Right lobe of liver (tissue), 6 donors: ENCODE data around the gene COX17. TPM values are rescaled to one million over a fixed set of nuclear protein-coding genes. Genes with fewer than 3 reads are reported as not detected.

Source experiments
- ATAC-seq, 4 donors: fragments of 200-7000 bp; cut with Tn5 transposase; one replicate each; pipeline ENCODE4 v1.9.1; 2020; ENCODE audit warnings: mild to moderate bottlenecking in 4 of 4, moderate library complexity in 4 of 4
- DNase-seq, 3 donors: peaks; one replicate each; pipeline ENCODE4 v3.0.0-alpha.2; 2020
- H3K27ac ChIP-seq, 3 donors: fragments of 200-600 bp; one replicate each; pipeline ENCODE4 v1.8.0; 2022
- H3K27me3 ChIP-seq, 2 donors: fragments of 200-600 bp; one replicate each; pipeline ENCODE4 v1.8.0; 2022
- H3K36me3 ChIP-seq, 4 donors: fragments of 200-600 bp; sonication (generic) in 1 of 4; one replicate each; pipeline versions ENCODE4 v1.5.1 to v1.8.0; 2017 to 2022; ENCODE audit warnings: control low read depth in 1 of 4
- H3K4me1 ChIP-seq, 4 donors: fragments of 200-600 bp; sonication (generic) in 1 of 4; one replicate each; pipeline versions ENCODE4 v1.5.1 to v1.8.0; 2017 to 2022; ENCODE audit warnings: control low read depth in 1 of 4
- H3K4me3 ChIP-seq, 3 donors: fragments of 200-600 bp; one replicate each; pipeline ENCODE4 v1.8.0; 2022
- H3K9me3 ChIP-seq, 4 donors: fragments of 200-600 bp; sonication (generic) in 1 of 4; one replicate each; pipeline versions ENCODE4 v1.5.1 to v1.8.0; 2017 to 2022; ENCODE audit warnings: control low read depth in 1 of 4
- POLR2A ChIP-seq: fragments of 450-650 bp; IDR thresholded peaks from one replicate; pipeline ENCODE4 v1.6.1; 2017; ENCODE audit warnings: antibody characterized with exemption, mild to moderate bottlenecking
- WGBS: methylation state at CpG from one replicate; pipeline ENCODE4 v1.1.6; 2018; ENCODE audit warnings: low coverage, low lambda C conversion rate; ENCODE audit not compliant: insufficient coverage; ENCODE audit errors: missing lambda C conversion rate; 5-methylcytosine and 5-hydroxymethylcytosine counted together
- intact Hi-C, 2 donors: fragments of 100-400 bp; cut with DNase I; formaldehyde crosslinking; loops; one replicate each; pipeline versions ENCODE4 v1.11.2 to v1.14.1; 2022
- total RNA-seq, 6 experiments: library from RNA; depleted of rRNA in 2 of 6; stranded (reverse); fragments of >200 nt in 2 of 6; fragmentation: NEBNext Ultra II Directional in 3 of 6; extraction: Animal tissue kit (Norgen Biotek cat#: 25700) in 3 of 6; gene quantifications; one replicate each; pipeline versions ENCODE4 v1.1.0 to v1.2.4, GENCODE V29; 2016 to 2023
- TF ChIP-seq, protein P1 (sequence below), 4 donors: fragments of 200-600 bp in 3 of 4; fragments of 450-650 bp in 1 of 4; IDR thresholded peaks; one replicate each; pipeline versions ENCODE4 v1.5.1 to v1.8.0; 2016 to 2022; ENCODE audit warnings: antibody characterized with exemption in 4 of 4, mild to moderate bottlenecking in 2 of 4
- donor health status: DM: no; HTN: yes; CAD: no.
- donor health status: DM: no; HTN: no; CAD: no.
- donor health status: DM: no; HTN: no; CAD: no.
- donor health status: DM: no; HTN: yes; CAD: no.
- donor health status: DM: no; HTN: yes; CAD: no.

COX17 gene
- total RNA-seq, 6 experiments from 2014 or later: 23.9 to 40.8 (median 33.0) TPM

- DNase-seq: no peak
These were observed 23.9 kb upstream of the COX17 start for GRCh38 chr3:119700920-119701734.

DNA sequence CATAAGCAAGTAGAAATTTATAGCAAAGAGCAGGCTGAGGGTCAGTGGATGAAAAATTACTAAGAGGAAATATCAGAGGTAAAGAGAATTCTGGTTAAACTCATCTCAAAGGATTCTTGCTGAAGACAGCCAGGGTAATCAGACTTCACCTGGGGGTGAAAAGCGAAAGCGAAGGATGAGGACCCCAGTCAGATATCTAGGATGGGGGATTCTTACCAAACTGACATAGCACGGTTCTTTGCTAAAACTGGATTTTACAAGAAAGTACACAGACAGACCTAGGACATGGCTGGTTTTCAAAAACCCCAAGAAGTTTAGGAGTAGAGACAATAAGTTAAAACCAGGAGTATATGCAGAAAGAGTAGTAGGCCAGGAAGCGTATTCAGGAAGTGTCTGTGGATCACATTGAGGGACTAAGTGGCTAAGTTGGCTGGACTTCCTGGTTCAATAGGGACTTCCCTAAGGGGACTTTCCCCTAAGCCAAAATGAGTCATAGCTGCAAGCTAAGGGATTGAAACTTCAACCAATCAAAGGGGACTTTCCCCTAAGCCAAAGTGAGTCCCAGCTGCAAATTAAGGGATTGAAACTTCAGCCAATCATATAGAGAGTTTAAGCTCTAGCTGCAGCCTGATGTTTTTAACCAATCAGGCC lies 23.2 kb upstream of the COX17 start:
- Histone ChIP-seq H3K9me3 (no peaks in the 10 kb centered on the region), H3K27me3 (no peaks in the 10 kb centered on the region), H3K36me3 (no peaks in the 10 kb centered on the region), H3K4me3 (no peak overlapping the region), H3K27ac (no peak overlapping the region), H3K4me1 (peaks cover 0 to 16% (median 5%) of the 10 kb centered on the region in 4 donors)
- 64% methylated on average over 4 of the region's 4 CpGs for WGBS
- no peak for DNase-seq
- peak in 3 of 4 donors; percentile 10 to 58 (median 34) for ATAC-seq
- intact Hi-C loops: no loop called here
- TF ChIP-seq, protein P1, sequence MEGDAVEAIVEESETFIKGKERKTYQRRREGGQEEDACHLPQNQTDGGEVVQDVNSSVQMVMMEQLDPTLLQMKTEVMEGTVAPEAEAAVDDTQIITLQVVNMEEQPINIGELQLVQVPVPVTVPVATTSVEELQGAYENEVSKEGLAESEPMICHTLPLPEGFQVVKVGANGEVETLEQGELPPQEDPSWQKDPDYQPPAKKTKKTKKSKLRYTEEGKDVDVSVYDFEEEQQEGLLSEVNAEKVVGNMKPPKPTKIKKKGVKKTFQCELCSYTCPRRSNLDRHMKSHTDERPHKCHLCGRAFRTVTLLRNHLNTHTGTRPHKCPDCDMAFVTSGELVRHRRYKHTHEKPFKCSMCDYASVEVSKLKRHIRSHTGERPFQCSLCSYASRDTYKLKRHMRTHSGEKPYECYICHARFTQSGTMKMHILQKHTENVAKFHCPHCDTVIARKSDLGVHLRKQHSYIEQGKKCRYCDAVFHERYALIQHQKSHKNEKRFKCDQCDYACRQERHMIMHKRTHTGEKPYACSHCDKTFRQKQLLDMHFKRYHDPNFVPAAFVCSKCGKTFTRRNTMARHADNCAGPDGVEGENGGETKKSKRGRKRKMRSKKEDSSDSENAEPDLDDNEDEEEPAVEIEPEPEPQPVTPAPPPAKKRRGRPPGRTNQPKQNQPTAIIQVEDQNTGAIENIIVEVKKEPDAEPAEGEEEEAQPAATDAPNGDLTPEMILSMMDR (IDR thresholded peaks at IDR 0.05): no peak
- peak; percentile 16 for TF ChIP-seq POLR2A

More at GRCh38 chr3:119700920-119701734, 23.9 kb upstream of the COX17 start:
- no peaks in the 10 kb centered on the region for H3K9me3 ChIP-seq
- no peak overlapping the region for H3K27ac ChIP-seq
- ATAC-seq: no peak
- peaks cover 0 to 16% (median 5%) of the 10 kb centered on the region in 4 donors for H3K4me1 ChIP-seq
- WGBS: 67% methylated on average over 9 of the region's 22 CpGs
- TF ChIP-seq POLR2A: no peak
- TF ChIP-seq, protein P1 (IDR thresholded peaks at IDR 0.05): no peak
- no peaks in the 10 kb centered on the region for H3K36me3 ChIP-seq
- H3K27me3 ChIP-seq: no peaks in the 10 kb centered on the region
- intact Hi-C loops: no loop called here
- H3K4me3 ChIP-seq: no peak overlapping the region

GRCh38 chr3:119697394-119697793 lies 20.2 kb upstream of the COX17 start:
- Histone ChIP-seq H3K27me3 (no peaks in the 10 kb centered on the region), H3K4me3 (no peak overlapping the region), H3K9me3 (no peaks in the 10 kb centered on the region), H3K4me1 (peaks cover 0 to 1% (median 0%) of the 10 kb centered on the region in 4 donors), H3K36me3 (no peaks in the 10 kb centered on the region), H3K27ac (no peak overlapping the region)
- 88% methylated on average over 3 of the region's 5 CpGs for WGBS
- ATAC-seq (no peak), DNase-seq (no peak)
- TF ChIP-seq, protein P1 (IDR thresholded peaks at IDR 0.05): no peak
- TF ChIP-seq POLR2A: no peak
- intact Hi-C loops: no loop called here

DNA sequence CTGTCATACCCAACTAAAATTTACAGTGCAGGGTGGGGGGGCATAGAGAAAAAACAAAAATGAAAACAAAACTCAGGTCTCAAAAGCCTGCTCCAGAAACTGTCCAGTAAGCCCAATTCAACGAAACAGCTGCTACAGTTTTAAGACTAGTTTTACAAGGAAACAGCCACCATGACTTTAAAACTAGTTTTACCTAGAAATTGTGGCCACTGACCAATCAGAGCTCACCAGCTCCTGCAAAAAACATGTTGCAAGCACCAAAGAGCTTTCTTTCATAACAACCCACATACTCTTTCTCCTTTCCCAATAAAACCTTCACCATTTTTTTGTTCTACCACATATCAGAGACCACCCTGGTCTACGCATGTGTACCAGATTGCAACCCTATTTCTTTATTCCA lies 18.3 kb upstream of the COX17 start:
- H3K27me3 ChIP-seq: no peaks in the 10 kb centered on the region
- H3K4me3 ChIP-seq: no peak overlapping the region
- H3K4me1 ChIP-seq: no peaks in the 10 kb centered on the region
- intact Hi-C loops: no loop called here
- ATAC-seq (no peak), DNase-seq (no peak)
- WGBS: 100% methylated on average over 2 of the region's 2 CpGs
- no peaks in the 10 kb centered on the region for H3K36me3 ChIP-seq
- H3K27ac ChIP-seq: no peak overlapping the region
- TF ChIP-seq POLR2A: no peak
- TF ChIP-seq, protein P1 (IDR thresholded peaks at IDR 0.05): no peak
- no peaks in the 10 kb centered on the region for H3K9me3 ChIP-seq
